ENCODE results near the gene ARMCX2. TPM values are rescaled to one million over a fixed set of nuclear protein-coding genes. Genes with fewer than 3 reads are reported as not detected.

The ARMCX2 gene
- total and polyA plus RNA-seq, 7 donors, result 1.8 to 43.3 (median 29.1) TPM

DNA sequence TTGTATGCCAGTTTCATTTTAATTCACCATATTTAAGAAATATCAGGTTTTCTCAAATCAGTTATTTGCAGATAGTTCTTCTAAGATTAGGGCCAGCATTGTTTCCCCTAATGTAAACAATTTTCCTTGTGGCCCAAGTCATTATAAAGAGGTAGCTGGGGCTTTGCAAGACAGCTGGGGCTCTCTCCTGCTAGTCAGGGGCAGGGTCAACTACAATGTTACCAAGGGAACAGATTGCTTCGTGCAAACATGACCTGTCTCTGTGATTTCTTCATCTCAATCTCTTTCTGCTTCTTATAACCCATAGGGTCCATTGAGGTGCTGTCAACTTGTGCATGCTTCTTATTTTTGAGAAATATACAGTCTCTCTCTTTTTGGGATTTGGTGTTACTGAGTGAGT is 53.9 kb downstream of the ARMCX2 start:
- intact Hi-C loops (cut with DNase I), result no loop called here
- no peak for DNase-seq
- Histone ChIP-seq H3K9me3 (no peaks in the 10 kb centered on the region), H3K27me3 (no peaks in the 10 kb centered on the region), H3K27ac (no peak overlapping the region), H3K4me1 (no peaks in the 10 kb centered on the region), H3K4me3 (no peak overlapping the region), H3K36me3 (no peaks in the 10 kb centered on the region)
- TF ChIP-seq CTCF (IDR thresholded peaks at IDR 0.05) (no peak), POLR2AphosphoS5 (IDR thresholded peaks at IDR 0.05) (no peak), POLR2A (IDR thresholded peaks at IDR 0.05) (no peak), EP300 (IDR thresholded peaks at IDR 0.05) (no peak)
- 20 to 38% methylated on average over 1 of the region's 1 CpG for WGBS, 2 donors

Small RNAs within 50 kb of the gene (small RNA-seq; reads per million reads assigned to genes)
- gene RNU6-30P (0 reads per million in 3 donors), gene RNU6-587P (0 reads per million in 3 donors)

Other genes starting within 250 kb of the ARMCX2 start
- 10 to 100 TPM in 3 of 4 donors, 1 to 10 TPM in 1; 9.5 to 26.3 (median 12.4) TPM for gene ARMCX4, start 174.4 kb downstream of the ARMCX2 start, total RNA-seq
- gene ARMCX4, start 174.4 kb downstream of the ARMCX2 start, polyA plus RNA-seq, result 1 to 10 TPM; 3.2 to 5.4 (median 5.3) TPM
- gene ARMCX1, start 109.3 kb downstream of the ARMCX2 start, total RNA-seq, result 10 to 100 TPM; 49.1 to 73.1 (median 60.7) TPM
- gene ARMCX1, start 109.3 kb downstream of the ARMCX2 start, polyA plus RNA-seq, result 10 to 100 TPM in 1 of 3 donors, 1 to 10 TPM in 2; 2.8 to 13.2 (median 8.2) TPM
- gene ARMCX6, start 41.9 kb downstream of the ARMCX2 start, total RNA-seq, result 10 to 100 TPM; 12.8 to 24.1 (median 18.5) TPM
- 10 to 100 TPM; 17.6 to 23.1 (median 22.2) TPM for gene ARMCX6, start 41.9 kb downstream of the ARMCX2 start, polyA plus RNA-seq
- gene ARMCX3, start 36.7 kb downstream of the ARMCX2 start, total RNA-seq, result 10 to 100 TPM; 46.8 to 53.3 (median 50.8) TPM
- gene ARMCX3, start 36.7 kb downstream of the ARMCX2 start, polyA plus RNA-seq, result 10 to 100 TPM; 12.6 to 27.1 (median 14.3) TPM